Mammary epithelial cell (primary cell): ENCODE measurements around the gene CDH24.
"Not testable (repeated sequence)": the region's sequence is repeated elsewhere in the genome, so short reads cannot be mapped to it uniquely, and the experiment has no call there.

Experiments
- CTCF ChIP-seq, 2 donors: IDR thresholded peaks in 1 of 2; conservative IDR thresholded peaks in 1 of 2; 2 replicates each; pipeline ENCODE4 v1.5.1; 2011 to 2012; ENCODE audit warnings: inconsistent platforms in 2 of 2, low read length in 2 of 2, mild to moderate bottlenecking in 2 of 2, control low read depth in 1 of 2, low read depth in 1 of 2; ENCODE audit not compliant: insufficient read depth in 1 of 2; ENCODE audit errors: extremely low read depth in 1 of 2
- EZH2 ChIP-seq: IDR thresholded peaks from 2 replicates; pipeline ENCODE4 v1.6.1; 2012; ENCODE audit warnings: low read length, inconsistent platforms, borderline replicate concordance

GRCh38 chr14:23013749-23014054 is 43.6 kb downstream of the CDH24 start:
- not testable (repeated sequence) for TF ChIP-seq CTCF (conservative IDR thresholded peaks at IDR 0.05 in 1 of 2, IDR thresholded peaks at IDR 0.05 in 1 of 2; ENCODE audit: extremely low read depth in 1 of 2, insufficient read depth in 1 of 2, low read depth in 1 of 2, low read length in 2 of 2); EZH2
